B cell (primary cell): Measurements from ENCODE around the gene SHMT1. TPM values are rescaled to one million over a fixed set of nuclear protein-coding genes. Genes with fewer than 3 reads are reported as not detected.

Source experiments
- ATAC-seq: fragments of 200-7000 bp; cut with Tn5 transposase; one replicate; pipeline ENCODE4 v1.10.0; 2021; ENCODE audit warnings: low read depth, mild to moderate bottlenecking, moderate number of reproducible peaks, moderate library complexity
- CTCF ChIA-PET: fragments of 350-600 bp; sonication (Branson Sonifier 250); formaldehyde crosslinking; loops from one replicate; lab custom pipeline; 2021; ENCODE audit warnings: antibody characterized with exemption, inconsistent platforms; lab: Charles Lee
- POLR2A ChIA-PET: fragments of 350-600 bp; sonication (Branson Sonifier 250); formaldehyde crosslinking; loops from one replicate; lab custom pipeline; 2021; ENCODE audit warnings: antibody characterized with exemption; lab: Charles Lee
- DNase-seq: peaks from one replicate; pipeline ENCODE4 v3.0.0; 2013
- H2AFZ ChIP-seq: 2 replicates; pipeline ENCODE4 v1.6.1; 2012; ENCODE audit warnings: mild to moderate bottlenecking, low read depth, low read length; ENCODE audit not compliant: insufficient read depth, poor library complexity, severe bottlenecking
- H3K27ac ChIP-seq, 2 donors: 1 replicate in 1 of 2; 2 replicates in 1 of 2; pipeline ENCODE4 v1.5.1; 2012 to 2013; ENCODE audit warnings: low read length in 2 of 2, mild to moderate bottlenecking in 2 of 2, moderate library complexity in 1 of 2
- H3K27me3 ChIP-seq, 4 experiments: fragments of 200-600 bp in 1 of 4; sonication (generic) in 1 of 4; replicated peaks in 1 of 4; 1 replicate in 2 of 4; 2 replicates in 2 of 4; pipeline versions ENCODE4 v1.6.1 to v1.7.0; 2013 to 2016; ENCODE audit warnings: low read length in 3 of 4, mild to moderate bottlenecking in 2 of 4, mixed read lengths in 1 of 4, moderate library complexity in 1 of 4; ENCODE audit not compliant: insufficient read depth in 4 of 4, control insufficient read depth in 3 of 4; ENCODE audit errors: control extremely low read depth in 1 of 4
- H3K36me3 ChIP-seq, 2 experiments: replicated peaks in 1 of 2; 1 replicate in 1 of 2; 2 replicates in 1 of 2; pipeline versions ENCODE4 v1.6.1 to v1.7.1; 2013; ENCODE audit warnings: low read length in 1 of 2; ENCODE audit not compliant: insufficient read depth in 2 of 2, control insufficient read depth in 1 of 2; ENCODE audit errors: control extremely low read depth in 1 of 2, extremely low read depth in 1 of 2
- H3K4me1 ChIP-seq, 2 donors: fragments of 200-600 bp in 1 of 2; sonication (generic) in 1 of 2; 1 replicate in 1 of 2; 2 replicates in 1 of 2; pipeline versions ENCODE4 v1.5.1 to v1.6.1; 2013 to 2017; ENCODE audit warnings: low read length in 2 of 2; ENCODE audit not compliant: control insufficient read depth in 2 of 2, insufficient read depth in 2 of 2
- H3K4me2 ChIP-seq: replicated peaks from 2 replicates; pipeline ENCODE3; 2012; ENCODE audit warnings: mild to moderate bottlenecking, low read depth, low read length; ENCODE audit not compliant: poor library complexity, severe bottlenecking
- H3K4me3 ChIP-seq, 5 experiments: fragments of 200-600 bp in 1 of 5; sonication (generic) in 1 of 5; 1 replicate in 3 of 5; 2 replicates in 2 of 5; pipeline versions ENCODE4 v1.5.1 to v1.7.0; 2011 to 2016; ENCODE audit warnings: low read length in 4 of 5, mild to moderate bottlenecking in 4 of 5, low read depth in 2 of 5, control low read depth in 1 of 5, moderate library complexity in 1 of 5; ENCODE audit not compliant: insufficient read depth in 1 of 5; ENCODE audit errors: control extremely low read depth in 1 of 5, extremely low read depth in 1 of 5
- H3K79me2 ChIP-seq: fragments of 200-600 bp; sonication (generic); one replicate; pipeline ENCODE4 v1.6.0; 2016; ENCODE audit warnings: low read length; ENCODE audit not compliant: control insufficient read depth, insufficient read depth
- H3K9ac ChIP-seq: fragments of 200-600 bp; sonication (generic); 2 replicates; pipeline ENCODE4 v1.6.1; 2017; ENCODE audit warnings: mild to moderate bottlenecking, low read length, moderate library complexity
- H3K9me3 ChIP-seq, 3 donors: one replicate each; pipeline versions ENCODE4 v1.6.1 to v1.7.1; 2013; ENCODE audit warnings: low read length in 2 of 3; ENCODE audit not compliant: control insufficient read depth in 2 of 3, insufficient read depth in 1 of 3; ENCODE audit errors: control extremely low read depth in 1 of 3
- H4K20me1 ChIP-seq: 2 replicates; pipeline ENCODE4 v1.6.0; 2012; ENCODE audit warnings: mild to moderate bottlenecking, low read length; ENCODE audit not compliant: insufficient read depth, control insufficient read depth, poor library complexity, severe bottlenecking
- H3K27ac Mint-ChIP-seq: one replicate; pipeline ENCODE4 v1.8.0; 2021; ENCODE audit warnings: mixed read lengths
- H3K27me3 Mint-ChIP-seq: one replicate; pipeline ENCODE4 v1.8.0; 2021; ENCODE audit warnings: mixed read lengths
- H3K4me1 Mint-ChIP-seq: one replicate; pipeline ENCODE4 v1.8.0; 2021; ENCODE audit warnings: mixed read lengths
- H3K4me3 Mint-ChIP-seq: one replicate; pipeline ENCODE4 v1.8.0; 2021; ENCODE audit warnings: mixed read lengths
- H3K9me3 Mint-ChIP-seq: one replicate; pipeline ENCODE4 v1.8.0; 2022; ENCODE audit warnings: mixed read lengths; ENCODE audit not compliant: insufficient read depth
- CTCF ChIP-seq: fragments of 200-600 bp; IDR thresholded peaks from one replicate; pipeline ENCODE4 v1.8.0; 2022; ENCODE audit warnings: antibody characterized with exemption, mild to moderate bottlenecking
- EZH2 ChIP-seq: IDR thresholded peaks from 2 replicates; pipeline ENCODE4 v1.6.1; 2012; ENCODE audit warnings: borderline replicate concordance, low read depth, mild to moderate bottlenecking, moderate library complexity, low read length; ENCODE audit not compliant: insufficient read depth, poor library complexity, severe bottlenecking
- WGBS: methylation state at CpG from one replicate; pipeline ENCODE4 v1.1.5; 2013; ENCODE audit warnings: missing lambda C conversion rate; ENCODE audit not compliant: insufficient coverage; 5-methylcytosine and 5-hydroxymethylcytosine counted together
- intact Hi-C: fragments of 100-400 bp; cut with micrococcal nuclease; formaldehyde crosslinking; loops from one replicate; pipeline ENCODE4 v1.10.0; 2022
- polyA plus RNA-seq: library from polyadenylated mRNA; depleted of rRNA; stranded (reverse); fragments of >200 nt; gene quantifications from 2 replicates; pipeline ENCODE4 v1.2.3, GENCODE V29; 2012
- total RNA-seq, 2 donors: library from RNA; stranded (reverse); fragments of 120-200 nt in 1 of 2; gene quantifications; 1 replicate in 1 of 2; 2 replicates in 1 of 2; pipeline versions ENCODE4 v1.2.3 to v1.2.4, GENCODE V29; 2013 to 2022

SHMT1 gene
- total and polyA plus RNA-seq, 2 donors (not counting 1 experiment from before 2014, with no cell fraction given): 6.9 to 23.5 TPM

DNA sequence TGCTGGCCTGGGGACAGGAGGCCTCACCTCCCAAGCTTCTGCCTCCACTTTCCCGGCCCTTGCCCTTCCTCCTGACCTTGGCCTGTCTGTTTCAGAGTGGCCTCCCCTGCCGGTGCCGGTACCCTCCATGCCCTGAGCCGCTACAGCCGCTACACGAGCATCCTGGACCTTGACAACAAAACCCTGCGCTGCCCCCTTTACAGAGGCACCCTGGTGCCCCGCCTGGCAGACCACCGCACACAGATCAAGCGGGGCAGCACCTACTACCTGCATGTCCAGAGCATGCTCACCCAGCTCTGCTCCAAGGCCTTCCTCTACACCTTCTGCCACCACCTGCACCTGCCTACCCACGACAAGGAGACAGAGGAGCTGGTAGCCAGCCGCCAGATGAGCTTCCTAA is 40.8 kb downstream of the SHMT1 start:
- peaks cover 0 to 6% (median 0%) of the 10 kb centered on the region in 3 donors for H3K9me3 ChIP-seq
- H3K4me1 ChIP-seq: peaks cover 19 to 47% of the 10 kb centered on the region in 2 donors
- TF ChIP-seq CTCF: no peak
- no peak for TF ChIP-seq EZH2
- H3K4me3 ChIP-seq: no peak overlapping the region
- Mint-ChIP-seq H3K9me3 (no peaks in the 10 kb centered on the region), H3K4me3 (no peak overlapping the region), H3K27ac (no peak overlapping the region), H3K4me1 (peaks cover 60% of the 10 kb centered on the region), H3K27me3 (no peaks in the 10 kb centered on the region)
- peaks cover 87% of the 10 kb centered on the region for H4K20me1 ChIP-seq
- no peak for DNase-seq
- ChIA-PET CTCF (no interaction called here), POLR2A (no interaction called here)
- H3K79me2 ChIP-seq: peaks cover 59% of the 10 kb centered on the region
- H3K9ac ChIP-seq: no peak overlapping the region
- no peak overlapping the region for H3K4me2 ChIP-seq
- H3K27ac ChIP-seq: no peak overlapping the region
- WGBS: 99% methylated on average over 12 of the region's 12 CpGs
- no peaks in the 10 kb centered on the region for H3K27me3 ChIP-seq
- no peak for ATAC-seq
- H3K36me3 ChIP-seq: peaks cover 0 to 82% of the 10 kb centered on the region in 2 experiments
- intact Hi-C loops: no loop called here
- no peak overlapping the region for H2AFZ ChIP-seq

- CTCF ChIA-PET: interaction anchor here (1.0 kb wide), 1 partner anchor 73 kb away, joined by 3 read pairs; no protein-coding TSS in a partner anchor
- Mint-ChIP-seq H3K27ac (no peak overlapping the region), H3K4me3 (no peak overlapping the region), H3K27me3 (no peaks in the 10 kb centered on the region), H3K9me3 (no peaks in the 10 kb centered on the region), H3K4me1 (peaks cover 67% of the 10 kb centered on the region)
- no peaks in the 10 kb centered on the region for H3K27me3 ChIP-seq
- DNase-seq (no peak), ATAC-seq (no peak)
- no peak overlapping the region for H3K9ac ChIP-seq
- H3K79me2 ChIP-seq: peaks cover 71% of the 10 kb centered on the region
- H3K9me3 ChIP-seq: peaks cover 0 to 12% (median 0%) of the 10 kb centered on the region in 3 donors
- POLR2A ChIA-PET: no interaction called here
- peaks cover 0 to 81% of the 10 kb centered on the region in 2 experiments for H3K36me3 ChIP-seq
- no peak overlapping the region for H3K4me2 ChIP-seq
- H3K27ac ChIP-seq: no peak overlapping the region
- H4K20me1 ChIP-seq: peaks cover 95% of the 10 kb centered on the region
- no peak for TF ChIP-seq EZH2
- TF ChIP-seq CTCF: no peak
- H3K4me1 ChIP-seq: peaks cover 31 to 59% of the 10 kb centered on the region in 2 donors
- no peak overlapping the region for H2AFZ ChIP-seq
- no peak overlapping the region for H3K4me3 ChIP-seq
- WGBS: 100% methylated on average over 1 of the region's 5 CpGs
- intact Hi-C loops: no loop called here
These were observed 42.0 kb downstream of the SHMT1 start for GRCh38 chr17:18321309-18321708.
